ENCODE data around the gene CMTM8.

CMTM8 gene

DNA sequence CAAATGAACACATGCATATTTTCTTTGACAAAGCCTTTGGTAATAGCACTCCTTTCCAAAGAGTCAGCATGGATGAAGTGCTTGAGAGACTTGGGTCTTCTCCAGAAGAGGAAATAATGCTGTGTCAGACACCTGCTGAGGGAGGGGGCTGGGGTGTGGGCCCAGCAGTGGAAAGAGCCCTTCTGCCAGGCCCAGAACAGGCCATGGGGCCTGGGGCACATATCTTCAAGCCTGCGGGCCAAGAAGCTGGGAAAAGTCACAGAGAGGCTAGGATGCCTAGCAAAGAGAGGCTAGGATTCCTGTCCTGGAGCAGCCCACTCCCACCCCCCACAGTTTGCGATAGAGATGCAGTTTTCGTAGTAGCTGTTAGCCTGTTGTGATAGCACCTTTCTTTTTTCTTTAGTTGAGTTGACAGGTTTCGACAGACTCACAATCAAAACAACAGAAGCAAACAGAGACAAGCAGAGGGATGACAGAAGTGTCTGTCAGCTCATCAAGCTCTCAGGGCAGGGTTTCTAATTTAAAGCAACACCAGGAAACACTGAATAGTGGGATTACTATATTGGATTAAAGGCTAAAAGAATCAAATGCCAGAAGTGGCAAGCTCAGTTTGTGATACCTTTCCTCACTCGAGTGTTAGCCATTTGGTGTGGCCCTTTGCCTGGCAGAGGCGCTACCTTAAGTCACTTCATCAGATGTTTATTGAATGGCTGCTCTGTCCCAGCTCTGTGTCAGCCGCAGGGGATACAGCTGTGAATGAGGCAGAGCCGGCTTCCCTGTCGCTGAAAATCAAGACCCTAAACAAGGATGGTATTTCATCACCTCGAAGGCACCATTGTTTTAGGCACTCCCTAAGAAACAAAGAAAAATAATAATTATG lies 172.1 kb downstream of the CMTM8 start:
- DNase-seq (ENCODE audit: low read depth in 2 of 2): no peak

DNA sequence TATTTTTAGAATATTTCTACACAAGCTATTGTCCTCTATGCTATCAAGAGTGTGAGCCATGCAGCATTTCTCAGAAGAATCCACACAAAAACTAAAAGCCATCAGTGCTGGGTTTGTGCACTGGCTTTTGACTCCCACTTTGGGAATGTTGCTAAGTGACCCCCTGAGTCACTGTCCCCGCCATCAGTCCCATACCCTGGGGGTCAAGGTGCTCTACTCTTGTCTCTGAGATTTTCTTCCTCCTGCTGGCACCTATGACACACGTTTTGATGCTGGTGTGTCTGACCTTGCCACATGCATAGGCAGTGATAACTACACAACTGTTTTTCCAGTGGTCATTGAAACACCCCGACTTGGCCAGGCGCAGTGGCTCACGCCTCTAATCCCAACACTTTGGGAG lies 173.0 kb downstream of the CMTM8 start:
- no peak for DNase-seq (ENCODE audit: low read depth in 2 of 2)

DNA sequence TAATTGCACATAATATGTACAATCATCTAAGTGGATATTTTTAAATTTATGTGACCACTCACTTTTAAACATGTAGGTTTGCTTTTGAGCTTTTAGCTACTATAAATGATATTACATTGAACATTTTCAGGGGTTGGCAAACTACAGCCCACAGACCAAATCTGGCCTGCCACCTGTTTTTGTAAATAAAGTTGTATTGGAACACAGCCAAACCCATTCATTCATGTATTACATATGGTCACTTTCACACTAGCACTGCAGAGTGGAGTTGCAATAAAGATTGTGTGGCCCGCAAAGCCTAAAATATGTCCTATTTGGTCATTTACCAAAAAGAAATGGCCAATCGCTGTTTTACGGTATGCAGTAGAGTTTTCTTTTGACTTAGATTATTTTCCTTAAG lies 174.4 kb downstream of the CMTM8 start:
- DNase-seq (ENCODE audit: low read depth in 2 of 2): no peak

DNA sequence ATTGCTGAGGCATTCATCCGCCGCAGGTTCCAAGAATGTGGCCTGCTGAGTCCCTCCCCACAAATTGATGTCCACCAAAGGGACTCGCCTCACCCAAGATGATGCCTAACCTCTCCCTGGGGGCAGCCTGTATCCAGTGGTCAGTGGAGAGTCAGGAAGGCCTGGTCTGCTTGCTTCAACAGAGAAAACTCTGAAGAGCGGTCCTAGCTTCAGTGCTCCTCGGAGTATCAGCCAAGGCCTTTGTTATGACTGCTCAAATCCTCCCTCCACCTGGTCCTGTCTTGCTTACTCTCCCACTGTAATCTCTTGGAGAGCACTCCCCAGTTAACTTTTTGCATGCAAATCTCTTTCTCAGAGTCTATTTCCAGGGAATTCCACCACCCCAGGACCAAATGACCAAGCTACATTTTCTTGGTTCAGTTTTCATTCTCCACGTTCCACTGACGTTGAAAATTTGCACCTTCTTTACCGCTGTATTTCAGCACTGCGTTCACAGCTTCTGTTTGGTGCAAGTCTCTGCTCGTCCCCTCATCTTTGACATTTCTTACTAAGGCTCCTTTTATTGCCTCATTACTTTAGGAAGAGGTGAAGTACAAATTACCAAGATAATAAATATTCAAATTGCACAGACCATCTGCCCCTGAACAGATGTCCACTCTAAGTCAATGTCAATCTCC lies 175.5 kb downstream of the CMTM8 start:
- DNase-seq (ENCODE audit: low read depth in 2 of 2): no peak

DNA sequence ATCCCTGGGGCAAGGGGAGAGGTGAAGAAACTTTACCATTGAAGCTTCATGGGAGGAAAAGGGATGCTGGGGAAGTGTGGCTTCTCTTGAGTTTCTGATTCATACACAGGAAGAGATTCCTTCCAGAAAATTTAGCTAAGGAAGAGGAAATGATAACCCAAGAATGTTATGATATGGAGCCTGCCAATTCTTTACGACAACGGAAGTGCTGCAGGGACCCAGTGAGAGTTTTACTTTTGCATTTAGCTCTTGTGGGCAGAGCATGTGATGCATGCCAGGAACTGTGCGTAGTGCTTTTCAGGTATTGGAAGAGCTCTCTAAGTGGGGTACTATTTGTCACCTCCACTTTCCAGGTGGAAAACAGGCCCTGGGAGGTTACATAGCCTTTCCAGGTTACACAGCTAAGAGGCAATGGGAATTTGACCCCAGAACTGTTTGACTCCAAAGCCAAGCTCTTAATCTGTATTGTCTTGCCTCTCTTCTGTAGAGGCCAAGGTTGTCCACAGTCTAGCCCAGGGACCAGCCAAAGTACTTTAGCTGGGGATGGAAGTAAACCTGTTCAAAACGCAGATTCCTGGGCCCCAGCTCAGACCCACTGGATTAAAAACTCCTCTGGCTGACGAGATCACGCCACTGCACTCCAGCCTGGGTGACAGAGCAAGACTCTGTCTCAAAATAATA lies 176.2 kb downstream of the CMTM8 start:
- no peak for DNase-seq (ENCODE audit: low read depth in 2 of 2)

DNA sequence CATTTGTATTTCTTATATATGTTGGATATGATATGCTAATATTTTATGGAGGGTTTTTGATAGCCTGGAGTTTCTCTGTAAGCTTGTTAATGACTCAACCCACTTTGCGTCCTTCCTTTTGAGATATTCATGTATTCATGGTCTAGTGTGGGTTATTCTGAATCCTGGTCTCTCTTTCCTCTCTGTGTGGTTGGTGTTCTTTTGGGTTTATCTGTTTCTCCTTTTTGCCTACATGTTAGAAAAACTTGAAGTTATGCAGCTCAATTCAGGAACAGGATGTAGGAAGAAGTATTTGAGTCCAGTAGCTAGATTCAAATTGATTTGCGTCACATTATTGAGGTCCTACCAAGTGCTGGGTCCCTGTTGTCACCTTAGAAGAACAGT lies 181.3 kb downstream of the CMTM8 start:
- DNase-seq (ENCODE audit: low read depth in 2 of 2): no peak

All from stimulated activated CD4-positive, alpha-beta T cell treated with anti-CD3 and anti-CD28 coated beads, Interleukin-1b, Interleukin-23, amount 100 ng/mL, for 1 hour (primary cell).